ENCODE data around the gene WASHC2C.
"Not testable (repeated sequence)": the region's sequence is repeated elsewhere in the genome, so short reads cannot be mapped to it uniquely, and the experiment has no call there.

Gene WASHC2C, protein sequence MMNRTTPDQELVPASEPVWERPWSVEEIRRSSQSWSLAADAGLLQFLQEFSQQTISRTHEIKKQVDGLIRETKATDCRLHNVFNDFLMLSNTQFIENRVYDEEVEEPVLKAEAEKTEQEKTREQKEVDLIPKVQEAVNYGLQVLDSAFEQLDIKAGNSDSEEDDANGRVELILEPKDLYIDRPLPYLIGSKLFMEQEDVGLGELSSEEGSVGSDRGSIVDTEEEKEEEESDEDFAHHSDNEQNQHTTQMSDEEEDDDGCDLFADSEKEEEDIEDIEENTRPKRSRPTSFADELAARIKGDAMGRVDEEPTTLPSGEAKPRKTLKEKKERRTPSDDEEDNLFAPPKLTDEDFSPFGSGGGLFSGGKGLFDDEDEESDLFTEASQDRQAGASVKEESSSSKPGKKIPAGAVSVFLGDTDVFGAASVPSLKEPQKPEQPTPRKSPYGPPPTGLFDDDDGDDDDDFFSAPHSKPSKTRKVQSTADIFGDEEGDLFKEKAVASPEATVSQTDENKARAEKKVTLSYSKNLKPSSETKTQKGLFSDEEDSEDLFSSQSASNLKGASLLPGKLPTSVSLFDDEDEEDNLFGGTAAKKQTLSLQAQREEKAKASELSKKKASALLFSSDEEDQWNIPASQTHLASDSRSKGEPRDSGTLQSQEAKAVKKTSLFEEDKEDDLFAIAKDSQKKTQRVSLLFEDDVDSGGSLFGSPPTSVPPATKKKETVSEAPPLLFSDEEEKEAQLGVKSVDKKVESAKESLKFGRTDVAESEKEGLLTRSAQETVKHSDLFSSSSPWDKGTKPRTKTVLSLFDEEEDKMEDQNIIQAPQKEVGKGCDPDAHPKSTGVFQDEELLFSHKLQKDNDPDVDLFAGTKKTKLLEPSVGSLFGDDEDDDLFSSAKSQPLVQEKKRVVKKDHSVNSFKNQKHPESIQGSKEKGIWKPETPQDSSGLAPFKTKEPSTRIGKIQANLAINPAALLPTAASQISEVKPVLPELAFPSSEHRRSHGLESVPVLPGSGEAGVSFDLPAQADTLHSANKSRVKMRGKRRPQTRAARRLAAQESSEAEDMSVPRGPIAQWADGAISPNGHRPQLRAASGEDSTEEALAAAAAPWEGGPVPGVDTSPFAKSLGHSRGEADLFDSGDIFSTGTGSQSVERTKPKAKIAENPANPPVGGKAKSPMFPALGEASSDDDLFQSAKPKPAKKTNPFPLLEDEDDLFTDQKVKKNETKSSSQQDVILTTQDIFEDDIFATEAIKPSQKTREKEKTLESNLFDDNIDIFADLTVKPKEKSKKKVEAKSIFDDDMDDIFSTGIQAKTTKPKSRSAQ (N-terminal part only)

DNA sequence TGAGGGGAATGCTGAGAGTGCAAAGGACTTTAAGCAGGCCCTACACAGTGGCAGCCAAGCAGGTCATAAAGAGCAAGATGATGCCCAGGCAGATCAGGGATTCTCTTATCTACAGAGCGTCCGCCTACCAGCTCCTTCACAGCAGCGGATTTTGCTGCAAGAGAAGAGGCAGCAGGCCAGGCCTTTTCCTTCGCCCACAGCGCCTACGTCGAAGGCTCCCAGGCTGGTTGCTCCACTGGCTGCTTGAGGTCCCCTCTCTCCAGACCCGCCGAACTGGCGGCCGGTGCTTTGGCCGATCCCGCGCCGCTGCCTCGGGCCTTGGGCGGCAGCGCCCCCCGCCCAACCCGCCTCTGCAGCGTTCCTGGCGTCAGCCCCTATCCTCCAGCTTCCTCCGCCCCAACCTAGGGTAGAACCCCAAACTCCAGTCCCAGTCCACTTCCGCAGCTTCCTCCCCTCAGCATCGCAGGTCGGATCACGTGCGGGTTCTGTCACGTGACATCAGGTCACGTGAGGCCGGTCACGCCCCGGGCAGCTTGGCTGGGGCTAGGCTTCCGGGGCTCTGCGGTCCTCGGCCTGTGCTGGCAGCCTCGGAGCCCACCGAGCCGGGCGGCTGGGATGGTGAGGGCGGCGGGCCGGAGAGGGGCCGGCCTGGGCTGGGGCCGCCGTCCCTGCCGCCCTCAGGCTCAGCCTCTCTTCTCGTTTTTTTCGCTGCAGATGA lies at the start of gene WASHC2C:
WASHC2C (plus strand) TSS at position 564 of the 718 bp plus-strand sequence; CDS start at position 616, 52 bp downstream.
- DNase-seq, result peak; percentile 51

DNA sequence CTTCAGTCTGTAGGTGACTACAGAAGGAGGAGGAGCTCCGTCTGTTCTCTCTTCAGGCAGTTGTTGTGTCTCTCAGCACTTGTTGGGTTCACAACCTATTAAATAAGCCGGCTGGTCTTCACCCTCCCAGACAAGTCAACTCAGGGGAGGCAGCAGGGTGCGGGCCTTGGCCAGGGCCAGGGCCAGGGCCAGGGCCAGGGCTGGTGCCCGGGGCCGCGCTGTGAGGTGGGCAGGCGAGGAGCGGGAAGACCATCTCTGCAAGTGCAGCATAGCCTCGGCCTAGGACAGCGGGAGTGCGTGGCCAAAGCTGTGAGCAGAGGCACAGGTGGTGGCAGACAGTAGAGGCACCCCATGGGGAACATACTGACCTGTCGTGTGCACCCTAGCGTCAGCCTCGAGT lies 48.6 kb upstream of the WASHC2C start:
- DNase-seq, result not testable (repeated sequence)

DNA sequence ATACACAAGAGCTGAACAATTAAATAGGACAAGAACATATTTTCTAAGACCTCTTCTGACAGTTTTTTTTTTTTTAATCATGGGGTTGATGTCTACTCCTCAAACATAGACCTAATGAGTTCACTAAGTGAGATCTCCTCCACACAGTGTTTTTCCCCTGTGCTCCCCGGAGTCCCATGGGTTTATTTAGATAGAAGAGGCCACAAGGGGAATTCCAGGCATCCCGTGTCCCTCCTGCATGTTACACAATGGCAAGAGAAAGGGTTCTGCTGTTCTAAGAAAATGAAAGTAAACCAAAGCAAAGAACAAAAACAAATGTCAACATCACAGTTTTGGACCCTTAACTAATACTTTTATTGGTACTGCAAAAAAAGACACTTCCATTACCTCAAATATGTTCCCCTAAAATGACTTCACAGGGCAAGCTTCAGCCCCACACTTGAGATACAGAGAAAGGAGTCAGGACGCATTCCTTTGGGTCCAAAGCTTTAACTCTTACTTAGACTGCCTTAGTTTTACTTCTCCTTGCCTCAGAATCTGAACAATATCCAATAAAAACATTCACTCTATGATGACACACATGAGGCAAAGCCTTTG lies 16.8 kb upstream of the WASHC2C start:
- not testable (repeated sequence) for DNase-seq

DNA sequence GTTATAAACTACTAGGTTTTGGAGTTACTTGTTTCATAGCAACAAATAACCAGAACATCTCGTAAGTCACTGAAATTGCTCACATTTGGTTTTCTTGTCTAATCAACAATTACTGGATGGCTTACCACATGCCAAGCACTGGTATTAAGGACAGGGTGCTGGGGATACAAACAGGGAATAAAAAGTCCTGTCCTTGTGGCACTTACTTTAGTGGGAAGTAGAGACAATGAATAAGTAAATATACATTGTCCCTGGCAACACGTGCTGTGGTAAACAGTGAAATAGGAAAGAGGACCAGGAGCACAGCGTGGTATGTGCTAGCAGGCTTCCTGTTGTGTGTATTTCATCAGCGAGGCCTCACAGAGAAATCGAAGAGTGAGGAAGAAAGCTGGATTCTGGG lies 15.8 kb upstream of the WASHC2C start:
- DNase-seq, result not testable (repeated sequence)

DNA sequence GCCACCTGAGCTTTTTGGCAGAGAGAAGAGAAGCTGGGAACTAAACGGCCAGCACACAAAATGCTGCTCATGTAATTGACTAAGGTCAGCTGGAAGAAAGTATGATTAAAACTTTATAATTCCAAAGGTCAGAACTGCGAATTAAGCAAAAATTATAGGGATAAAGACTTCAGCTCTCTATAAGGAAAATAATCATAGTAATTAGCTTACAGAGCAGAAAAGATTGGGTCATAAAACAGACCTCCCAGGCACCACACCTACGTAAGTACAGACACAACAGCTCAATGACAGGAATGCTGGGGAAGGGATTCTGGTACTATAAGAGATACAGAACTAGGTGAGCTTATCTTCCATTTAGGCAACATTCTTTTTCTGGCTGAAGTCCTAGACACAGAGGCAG lies 10.0 kb upstream of the WASHC2C start:
- DNase-seq, result not testable (repeated sequence)

DNA sequence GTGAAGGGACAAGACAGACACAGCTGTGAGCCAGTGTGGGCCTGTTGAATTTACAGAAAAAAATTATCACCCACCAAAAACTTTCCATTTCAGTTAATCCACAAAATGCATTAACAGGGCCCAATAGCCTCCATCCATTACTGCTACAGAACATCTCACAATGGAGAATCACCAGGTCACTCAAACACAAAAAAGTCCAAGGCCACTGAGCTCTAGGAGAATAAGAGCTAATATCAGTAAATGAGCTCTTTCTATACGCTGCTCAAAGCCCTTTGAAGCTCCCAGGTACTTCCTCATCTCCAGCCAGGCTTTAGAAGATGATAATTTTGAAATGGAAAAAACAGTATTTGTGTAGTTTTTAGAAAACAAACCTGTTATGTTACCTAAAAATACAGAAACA lies 9.4 kb upstream of the WASHC2C start:
- DNase-seq, result not testable (repeated sequence)

DNA sequence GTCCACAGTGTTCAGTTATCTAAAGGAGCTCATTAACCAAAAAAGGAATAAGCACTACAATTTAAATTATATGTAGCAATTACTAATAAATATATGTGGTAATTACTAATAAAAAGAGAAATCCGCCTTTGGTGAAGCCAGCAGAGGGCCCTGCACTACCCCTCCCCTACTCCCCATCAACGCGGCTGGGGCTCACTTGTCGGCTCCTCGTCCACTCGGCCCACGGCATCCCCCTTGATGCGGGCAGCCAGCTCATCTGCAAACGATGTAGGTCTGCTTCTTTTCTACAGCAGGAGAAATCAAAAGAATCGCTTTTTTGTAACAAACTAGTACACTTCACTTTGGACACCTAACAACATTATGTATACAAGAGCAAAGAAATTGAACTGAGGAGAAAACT lies 5.6 kb upstream of the WASHC2C start:
- DNase-seq, result not testable (repeated sequence)

DNA sequence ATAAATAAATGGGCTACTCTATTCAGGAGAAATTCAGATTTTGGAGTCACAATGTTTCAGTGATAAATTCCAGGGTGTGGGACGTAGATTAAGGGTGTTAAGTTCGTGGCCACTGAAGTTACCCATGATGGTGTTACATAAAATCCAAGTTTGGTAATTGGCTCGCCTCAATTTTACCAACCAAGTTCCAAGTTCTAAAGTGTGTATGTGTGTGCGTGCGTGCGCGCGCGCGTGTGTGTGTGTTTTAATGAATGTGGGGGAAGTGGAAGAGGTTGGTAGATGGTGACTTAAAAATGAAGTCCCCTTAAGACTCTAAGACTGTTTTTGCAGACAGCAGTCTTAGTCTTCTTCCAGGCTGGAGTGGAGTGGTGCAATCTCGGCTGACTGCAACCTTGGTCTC lies 3.2 kb upstream of the WASHC2C start:
- not testable (repeated sequence) for DNase-seq

DNA sequence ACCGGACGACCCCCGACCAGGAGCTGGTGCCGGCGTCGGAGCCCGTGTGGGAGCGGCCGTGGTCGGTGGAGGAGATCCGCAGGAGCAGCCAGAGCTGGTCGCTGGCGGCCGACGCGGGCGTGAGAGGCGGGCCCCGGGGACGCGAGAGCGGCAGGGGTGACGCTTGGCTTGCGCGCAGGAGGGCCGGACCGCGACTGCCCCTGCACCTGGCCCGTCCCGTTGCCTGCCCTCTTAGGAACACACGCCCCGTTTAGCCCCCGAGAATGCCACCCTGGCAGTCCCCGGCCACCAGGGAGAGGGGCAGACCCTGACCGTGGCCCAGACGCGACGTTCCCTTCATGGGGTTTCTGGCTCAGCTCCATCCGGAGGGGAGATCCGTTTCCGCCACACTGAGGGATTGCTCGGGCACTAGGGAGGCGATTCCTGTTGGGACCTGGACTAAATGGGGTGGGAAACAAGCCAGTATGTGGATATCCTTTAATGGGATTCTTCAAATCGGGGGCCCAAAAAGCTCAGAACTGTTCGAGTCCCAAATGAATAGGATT lies 427 bp downstream of the WASHC2C start:
- not testable (repeated sequence) for DNase-seq

DNA sequence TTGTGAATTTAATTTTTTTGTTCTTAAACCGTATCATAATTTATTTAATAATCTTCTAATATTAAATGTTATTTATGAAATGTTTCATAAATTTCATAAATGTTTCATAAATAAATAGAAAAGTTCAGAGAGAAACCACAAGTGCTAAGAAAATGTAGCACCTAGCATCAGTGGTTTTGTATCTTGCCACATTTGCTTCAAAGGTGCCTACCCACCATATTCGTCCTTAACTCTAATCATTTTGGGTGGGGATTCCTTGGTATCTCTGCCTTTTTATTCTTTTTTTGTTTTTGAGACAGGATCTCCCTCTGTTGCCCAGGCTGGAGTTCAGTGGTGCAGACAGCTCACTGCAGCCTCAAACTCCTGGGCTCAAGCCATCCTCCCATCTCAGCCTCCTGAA lies 7.4 kb downstream of the WASHC2C start:
- not testable (repeated sequence) for DNase-seq

DNA sequence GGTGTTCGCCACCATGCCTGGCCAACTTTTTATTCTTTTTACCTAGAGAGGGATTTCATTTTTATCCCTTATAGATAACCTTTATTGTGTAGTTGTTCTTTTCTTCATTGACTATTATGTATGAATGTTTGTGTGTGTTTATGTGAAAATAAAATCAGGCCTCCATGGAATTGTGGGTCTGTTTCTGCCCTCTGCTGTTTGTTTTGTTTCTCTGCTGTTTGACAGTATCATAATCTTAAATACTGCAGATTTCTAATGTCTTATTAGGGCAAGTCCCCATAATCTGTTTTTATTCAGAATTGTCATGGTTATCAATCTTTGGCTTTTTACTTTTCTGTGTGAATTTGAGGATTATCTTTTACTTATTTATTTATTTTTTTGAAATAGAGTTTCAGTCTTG lies 7.8 kb downstream of the WASHC2C start:
- DNase-seq, result not testable (repeated sequence)

DNA sequence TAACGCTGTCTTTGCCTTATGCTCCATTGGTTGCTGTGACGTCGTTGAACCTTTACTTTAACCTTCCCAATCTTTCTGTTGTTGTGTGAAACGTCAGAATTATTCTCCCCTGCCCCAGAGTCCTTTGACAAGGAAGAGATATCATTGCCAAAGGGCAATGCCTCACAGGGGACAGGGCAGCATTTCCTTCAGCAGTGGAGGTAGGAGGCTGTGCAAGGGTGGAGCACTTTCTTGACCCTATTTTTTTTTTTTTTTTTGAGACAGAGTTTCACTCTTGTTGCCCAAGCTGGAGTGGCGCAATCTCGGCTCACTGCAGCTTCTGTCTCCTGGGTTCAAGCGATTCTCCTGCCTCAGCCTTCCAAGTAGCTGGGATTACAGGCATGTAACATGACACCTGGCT lies 14.5 kb downstream of the WASHC2C start:
- not testable (repeated sequence) for DNase-seq

DNA sequence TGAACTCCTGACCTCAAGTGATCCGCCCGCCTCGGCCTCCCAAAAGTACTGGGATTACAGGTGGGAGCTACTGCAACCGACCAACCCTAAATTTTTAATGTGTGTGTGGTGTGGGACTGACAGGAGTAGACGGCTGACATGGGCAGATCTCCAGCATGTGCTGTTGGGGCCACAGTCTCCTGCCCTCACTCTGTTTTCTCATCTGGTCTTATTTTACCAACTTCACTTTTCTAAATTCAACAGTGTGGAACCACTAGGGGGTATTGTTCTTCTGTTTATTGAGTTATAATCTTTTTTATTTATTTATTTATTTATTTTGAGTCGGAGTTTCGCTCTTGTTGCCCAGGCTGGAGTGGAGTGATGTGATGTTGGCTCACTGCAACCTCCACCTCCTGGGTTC lies 14.9 kb downstream of the WASHC2C start:
- DNase-seq, result not testable (repeated sequence)

DNA sequence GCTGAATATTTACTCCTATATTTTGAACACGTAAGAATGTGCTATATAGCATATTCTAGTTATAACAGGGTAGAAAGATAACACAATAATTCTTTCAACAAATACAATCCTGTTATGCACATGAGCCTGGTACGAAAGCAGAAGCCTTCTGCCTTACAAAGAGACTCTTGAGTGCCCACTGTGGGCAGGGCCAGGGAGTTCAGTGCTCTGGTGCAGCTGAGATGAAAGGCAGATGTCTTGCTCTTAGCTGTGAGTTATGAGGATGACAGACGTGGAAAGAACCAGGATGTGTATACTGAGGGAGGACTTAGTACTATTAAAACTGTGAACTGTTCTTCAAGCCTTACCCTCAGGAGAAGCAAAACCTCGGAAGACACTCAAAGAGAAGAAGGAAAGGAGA lies 24.1 kb downstream of the WASHC2C start:
- not testable (repeated sequence) for DNase-seq

DNA sequence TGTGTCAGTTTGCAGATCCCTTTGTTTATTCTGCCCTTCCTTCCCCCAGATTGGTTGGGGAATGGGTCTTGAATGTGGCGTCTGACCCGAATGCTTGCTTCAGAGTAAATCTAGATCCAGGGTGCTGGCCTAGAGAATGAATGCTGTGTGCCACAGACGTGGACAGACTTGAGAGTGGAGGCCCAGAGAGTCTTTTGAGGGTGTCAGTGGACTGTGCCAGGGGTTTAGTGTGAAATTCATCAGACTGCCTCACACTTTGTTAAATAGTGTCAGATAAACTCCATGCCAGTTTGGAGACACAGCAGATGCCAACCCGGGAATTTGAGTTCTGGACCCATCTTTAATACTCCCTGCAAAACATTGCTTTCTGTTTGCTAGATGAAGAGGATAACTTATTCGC lies 25.1 kb downstream of the WASHC2C start:
- DNase-seq, result not testable (repeated sequence)

DNA sequence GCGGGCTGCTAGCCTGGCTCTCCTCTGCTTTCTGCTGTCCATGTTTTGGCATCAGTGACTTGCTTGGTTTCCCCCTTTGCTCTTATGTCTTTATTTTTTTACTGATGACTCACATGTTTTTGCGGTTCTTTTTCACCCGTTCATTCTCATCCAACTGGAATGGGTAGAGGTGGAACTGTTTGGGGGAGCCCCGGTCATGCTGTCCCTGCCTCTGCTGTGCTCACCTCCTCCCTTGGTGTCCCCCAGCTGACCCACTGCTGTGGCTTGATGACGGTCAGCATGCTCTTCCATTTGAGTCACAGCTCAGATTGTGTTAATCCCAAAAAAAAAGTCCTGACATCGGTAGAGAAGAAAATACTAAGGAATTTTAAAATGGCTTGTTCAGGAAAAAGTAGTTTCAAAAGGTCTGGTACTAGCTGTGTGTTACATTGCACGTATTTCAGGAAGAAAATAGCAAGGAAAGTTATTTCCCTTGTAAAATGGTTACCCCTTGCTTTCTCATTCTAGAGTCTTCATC lies 27.0 kb downstream of the WASHC2C start:
- DNase-seq, result not testable (repeated sequence)

DNA sequence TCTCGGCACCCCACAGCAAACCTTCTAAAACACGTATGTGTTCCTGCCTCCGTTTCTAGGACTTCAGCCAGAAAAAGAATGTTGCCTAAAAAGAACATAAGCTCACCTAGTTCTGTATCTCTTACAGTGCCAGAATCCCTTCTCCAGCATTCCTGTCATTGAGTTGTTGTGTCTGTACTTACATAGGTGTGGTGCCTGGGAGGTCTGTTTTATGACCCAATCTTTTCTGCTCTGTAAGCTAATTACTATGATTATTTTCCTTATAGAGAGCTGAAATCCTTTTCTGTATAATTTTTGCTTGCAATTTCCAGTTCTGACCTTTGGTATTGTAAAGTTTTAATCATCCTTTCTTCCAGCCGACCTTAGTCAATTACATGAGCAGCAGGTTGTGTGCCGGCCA lies 28.0 kb downstream of the WASHC2C start:
- not testable (repeated sequence) for DNase-seq

DNA sequence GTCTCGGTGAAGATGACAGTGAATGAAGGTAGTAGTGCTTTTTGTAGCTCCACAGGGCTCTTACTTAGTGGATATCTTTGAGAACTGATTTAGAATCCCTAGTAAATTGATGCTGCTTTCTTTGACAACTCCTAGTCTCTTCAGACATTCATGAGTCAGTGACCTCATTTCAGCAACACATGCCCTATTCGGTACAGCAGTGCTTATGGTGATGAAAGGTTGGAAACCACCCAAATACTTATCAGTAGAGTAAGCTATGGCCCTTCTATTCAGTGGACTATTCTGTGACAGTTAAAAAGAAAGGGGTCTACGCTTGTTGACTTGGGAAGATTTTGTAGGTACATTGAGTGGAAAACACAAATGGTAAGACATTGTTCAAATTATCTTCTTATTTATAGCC lies 29.0 kb downstream of the WASHC2C start:
- not testable (repeated sequence) for DNase-seq

DNA sequence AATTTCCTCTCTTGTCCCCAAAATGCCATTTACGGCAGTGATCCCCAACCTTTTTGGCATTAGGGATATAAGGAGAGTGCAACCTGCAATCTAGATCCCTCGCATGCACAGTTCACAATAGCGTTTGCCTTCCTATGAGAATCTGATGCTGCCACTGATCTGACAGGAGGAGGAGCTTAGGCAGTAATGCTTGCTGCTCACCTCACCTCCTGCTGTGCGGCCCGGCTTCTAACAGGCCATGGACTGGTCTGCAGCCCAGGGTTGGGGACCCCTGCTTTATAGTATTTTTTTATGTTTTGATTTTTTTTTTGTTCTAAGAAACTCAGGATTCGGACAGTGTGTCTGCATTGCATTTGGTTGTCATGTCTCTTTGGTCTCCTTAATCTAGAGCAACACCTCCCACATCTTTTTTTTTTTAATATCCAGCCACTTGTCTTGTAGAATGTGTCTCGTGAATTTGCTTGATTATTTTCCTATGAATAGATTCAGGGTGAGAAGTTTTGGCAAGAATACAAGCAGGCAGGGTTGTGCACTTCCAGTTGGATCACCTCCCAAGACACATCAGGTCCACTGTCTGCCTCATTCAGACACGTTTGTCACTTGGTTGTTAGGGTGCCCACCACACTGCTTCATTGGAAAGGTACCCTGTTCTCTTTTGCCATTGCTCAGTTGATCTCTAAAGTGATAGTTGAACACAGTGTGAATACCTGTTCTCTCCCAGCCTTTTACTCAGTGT lies 30.8 kb downstream of the WASHC2C start:
- DNase-seq, result not testable (repeated sequence)

DNA sequence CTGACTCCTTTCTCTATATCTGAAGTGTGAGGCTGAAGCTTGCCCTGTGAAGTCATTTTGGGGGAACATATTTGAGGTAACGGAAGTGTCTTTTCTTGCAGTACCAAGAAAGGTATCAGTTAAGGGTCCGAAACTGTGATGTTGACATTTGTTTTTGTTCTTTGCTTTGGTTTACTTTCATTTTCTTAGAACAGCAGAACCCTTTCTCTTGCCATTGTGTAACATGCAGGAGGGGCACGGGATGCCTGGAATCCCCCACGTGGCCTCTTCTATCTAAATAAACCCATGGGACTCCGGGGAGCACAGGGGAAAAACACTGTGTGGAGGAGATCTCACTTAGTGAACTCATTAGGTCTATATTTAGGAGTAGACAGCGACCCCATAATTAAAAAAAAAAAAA lies 34.6 kb downstream of the WASHC2C start:
- not testable (repeated sequence) for DNase-seq

Data from NCI-H1105 (cell line).